Activated CD8-positive, alpha-beta T cell treated with anti-CD3 and anti-CD28 coated beads for 36 hours (primary cell): ENCODE data around the gene ADH6. TPM values are rescaled to one million over a fixed set of nuclear protein-coding genes. Genes with fewer than 3 reads are reported as not detected.

ENCODE experiments used
- ATAC-seq: fragments of 200-7000 bp; cut with Tn5 transposase; one replicate; pipeline ENCODE4 v1.10.0; 2021; ENCODE audit warnings: mild to moderate bottlenecking, moderate library complexity
- CTCF ChIA-PET: fragments of 350-600 bp; sonication (Branson Sonifier 250); formaldehyde crosslinking; loops from one replicate; lab custom pipeline; 2021; ENCODE audit warnings: antibody characterized with exemption; lab: Charles Lee
- POLR2A ChIA-PET: fragments of 350-600 bp; sonication (Branson Sonifier 250); formaldehyde crosslinking; loops from one replicate; lab custom pipeline; 2021; ENCODE audit warnings: antibody characterized with exemption; lab: Charles Lee
- DNase-seq: peaks from one replicate; pipeline ENCODE4 v3.0.0-alpha.2; 2020
- H3K27ac Mint-ChIP-seq: one replicate; pipeline ENCODE4 v1.8.0; 2021; ENCODE audit warnings: mild to moderate bottlenecking, mixed read lengths
- H3K27me3 Mint-ChIP-seq: one replicate; pipeline ENCODE4 v1.8.0; 2021; ENCODE audit warnings: mixed read lengths
- H3K36me3 Mint-ChIP-seq: one replicate; pipeline ENCODE4 v1.8.0; 2021; ENCODE audit warnings: low read depth, mixed read lengths
- H3K4me1 Mint-ChIP-seq: one replicate; pipeline ENCODE4 v1.8.0; 2021; ENCODE audit warnings: low read depth, mixed read lengths
- H3K4me3 Mint-ChIP-seq: one replicate; pipeline ENCODE4 v1.8.0; 2021; ENCODE audit warnings: mild to moderate bottlenecking, moderate library complexity, mixed read lengths
- H3K9me3 Mint-ChIP-seq: one replicate; pipeline ENCODE4 v1.8.0; 2021; ENCODE audit warnings: mixed read lengths
- CTCF ChIP-seq: fragments of 200-600 bp; IDR thresholded peaks from one replicate; pipeline ENCODE4 v1.8.0; 2022; ENCODE audit warnings: antibody characterized with exemption, mild to moderate bottlenecking
- intact Hi-C: fragments of 100-400 bp; cut with micrococcal nuclease; formaldehyde crosslinking; loops from one replicate; pipeline ENCODE4 v1.10.0; 2022
- total RNA-seq, 2 experiments: library from RNA; stranded (reverse); gene quantifications; one replicate each; pipeline ENCODE4 v1.2.3, GENCODE V29; 2021

Gene ADH6
- not detected for total RNA-seq

GRCh38 chr4:99219072-99219471, at the start of gene ADH6:
Gene ADH6 (minus strand): TSS chr4:99219246. CDS start chr4:99219152, 94 bp downstream.
- no peak within 1 kb of the TSS for H3K27ac Mint-ChIP-seq
- ATAC-seq (no peak), DNase-seq (no peak)
- no peak within 1 kb of the TSS for H3K4me3 Mint-ChIP-seq
- no peak for TF ChIP-seq CTCF
- no peaks in the 10 kb centered on the region for H3K36me3 Mint-ChIP-seq
- intact Hi-C loops = no loop called here
- ChIA-PET CTCF (no interaction called here), POLR2A (no interaction called here)
- H3K9me3 Mint-ChIP-seq = peaks cover 6% of the 10 kb centered on the region
- H3K4me1 Mint-ChIP-seq = no peaks in the 10 kb centered on the region
- H3K27me3 Mint-ChIP-seq = peaks cover 3% of the 10 kb centered on the region

- peaks cover 5% of the 10 kb centered on the region for H3K9me3 Mint-ChIP-seq
- TF ChIP-seq CTCF = no peak
- ATAC-seq (no peak), DNase-seq (no peak)
- H3K36me3 Mint-ChIP-seq = no peaks in the 10 kb centered on the region
- H3K4me3 Mint-ChIP-seq = no peak overlapping the region
- no peaks in the 10 kb centered on the region for H3K4me1 Mint-ChIP-seq
- ChIA-PET CTCF (no interaction called here), POLR2A (no interaction called here)
- H3K27me3 Mint-ChIP-seq = no peaks in the 10 kb centered on the region
- no peak overlapping the region for H3K27ac Mint-ChIP-seq
- intact Hi-C loops = no loop called here
These were observed 45.9 kb upstream of the ADH6 start for GRCh38 chr4:99264927-99265326.

GRCh38 chr4:99252746-99253145, 33.7 kb upstream of the ADH6 start:
- Mint-ChIP-seq H3K36me3 (no peaks in the 10 kb centered on the region), H3K4me3 (no peak overlapping the region), H3K4me1 (no peaks in the 10 kb centered on the region), H3K27ac (no peak overlapping the region), H3K27me3 (no peaks in the 10 kb centered on the region), H3K9me3 (peaks cover 6% of the 10 kb centered on the region)
- intact Hi-C loops = no loop called here
- CTCF ChIA-PET = no interaction called here
- no peak for TF ChIP-seq CTCF
- POLR2A ChIA-PET = no interaction called here
- ATAC-seq = no peak
- no peak for DNase-seq

GRCh38 chr4:99248714-99249113, 29.7 kb upstream of the ADH6 start:
- peaks cover 13% of the 10 kb centered on the region for H3K9me3 Mint-ChIP-seq
- POLR2A ChIA-PET = no interaction called here
- H3K27me3 Mint-ChIP-seq = no peaks in the 10 kb centered on the region
- DNase-seq (no peak), ATAC-seq (no peak)
- no peaks in the 10 kb centered on the region for H3K4me1 Mint-ChIP-seq
- H3K27ac Mint-ChIP-seq = no peak overlapping the region
- TF ChIP-seq CTCF = no peak
- H3K4me3 Mint-ChIP-seq = no peak overlapping the region
- no peaks in the 10 kb centered on the region for H3K36me3 Mint-ChIP-seq
- intact Hi-C loops = no loop called here
- CTCF ChIA-PET = no interaction called here

- CTCF ChIA-PET = no interaction called here
These were observed 16.9 kb upstream of the ADH6 start for GRCh38 chr4:99235955-99236354.

More at GRCh38 chr4:99235955-99236354, 16.9 kb upstream of the ADH6 start:
- Mint-ChIP-seq H3K9me3 (peaks cover 2% of the 10 kb centered on the region), H3K4me1 (no peaks in the 10 kb centered on the region), H3K36me3 (no peaks in the 10 kb centered on the region), H3K4me3 (no peak overlapping the region), H3K27ac (no peak overlapping the region), H3K27me3 (no peaks in the 10 kb centered on the region)
- DNase-seq = no peak
- POLR2A ChIA-PET = no interaction called here
- intact Hi-C loops = no loop called here
- no peak for TF ChIP-seq CTCF
- no peak for ATAC-seq
